GM18909 (cell line): ENCODE results near the gene ASGR1.
"Not testable (repeated sequence)": the region's sequence is repeated elsewhere in the genome, so short reads cannot be mapped to it uniquely, and the experiment has no call there.

ENCODE experiments used
- ATAC-seq: cut with Tn5 transposase; IDR thresholded peaks from one replicate; pipeline ENCODE4 v1.9.1; 2021; ENCODE audit warnings: mild to moderate bottlenecking; ENCODE audit not compliant: unreplicated experiment, poor library complexity

The ASGR1 gene

GRCh38 chr17:7128160-7128559 is 51.0 kb downstream of the ASGR1 start:
- ATAC-seq, result no peak

GRCh38 chr17:7127501-7127900 is 51.7 kb downstream of the ASGR1 start:
- not testable (repeated sequence) for ATAC-seq

- not testable (repeated sequence) for ATAC-seq
Measured at GRCh38 chr17:7126386-7126785, 52.8 kb downstream of the ASGR1 start.

GRCh38 chr17:7124923-7125322 is 54.2 kb downstream of the ASGR1 start:
- ATAC-seq, result no peak

GRCh38 chr17:7123844-7124243 is 55.3 kb downstream of the ASGR1 start:
- ATAC-seq, result no peak
